NK-92 (cell line): Measurements from ENCODE around the gene PIK3R6.
"Not testable (repeated sequence)": the region's sequence is repeated elsewhere in the genome, so short reads cannot be mapped to it uniquely, and the experiment has no call there.

ENCODE experiments used
- DNase-seq: peaks from one replicate; lab custom pipeline; 2025; ENCODE audit not compliant: unreplicated experiment; lab: John Stamatoyannopoulos, UW

Gene PIK3R6

DNA sequence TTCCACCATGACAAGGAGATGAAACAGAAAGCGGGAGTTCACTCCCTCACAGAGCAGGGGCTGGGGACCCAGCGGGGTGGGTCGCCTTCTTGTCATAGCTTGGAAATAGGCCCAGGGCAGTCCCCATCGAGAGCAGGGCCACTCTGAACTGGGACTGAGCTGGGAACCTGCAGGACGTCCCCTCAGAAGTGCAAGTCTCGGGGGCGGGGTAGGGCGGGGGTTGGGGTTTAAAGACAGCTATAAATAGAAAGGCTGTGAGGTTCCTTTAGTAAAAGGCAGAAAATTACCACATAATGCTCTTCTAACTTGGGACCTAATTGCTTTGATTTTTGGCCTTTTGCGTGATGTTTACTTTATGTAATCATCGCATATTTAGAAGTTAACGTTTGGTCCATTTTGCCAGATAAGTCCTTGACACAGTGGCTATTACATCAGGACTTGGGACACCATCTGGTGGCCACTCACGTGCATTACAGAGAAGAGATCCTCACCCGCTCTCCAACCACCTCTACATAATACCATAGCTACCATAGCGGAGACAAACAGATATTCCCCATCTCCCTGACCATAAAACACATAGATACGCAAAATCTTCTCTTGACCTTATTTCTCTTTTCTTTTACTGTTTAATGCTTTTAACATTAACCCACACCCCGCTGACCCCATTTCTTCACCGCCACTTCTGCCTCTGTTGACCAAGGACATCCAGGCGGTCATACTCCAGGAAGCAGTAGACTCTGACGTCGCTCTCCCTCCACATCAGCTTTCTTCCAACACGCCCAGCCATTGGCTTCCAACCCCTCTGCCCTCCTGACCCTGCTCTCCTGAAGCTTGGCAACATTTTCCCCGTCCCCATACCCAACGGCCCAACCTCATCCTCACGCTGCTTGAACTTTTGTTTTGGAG lies 27.5 kb upstream of the PIK3R6 start:
- DNase-seq, result no peak

DNA sequence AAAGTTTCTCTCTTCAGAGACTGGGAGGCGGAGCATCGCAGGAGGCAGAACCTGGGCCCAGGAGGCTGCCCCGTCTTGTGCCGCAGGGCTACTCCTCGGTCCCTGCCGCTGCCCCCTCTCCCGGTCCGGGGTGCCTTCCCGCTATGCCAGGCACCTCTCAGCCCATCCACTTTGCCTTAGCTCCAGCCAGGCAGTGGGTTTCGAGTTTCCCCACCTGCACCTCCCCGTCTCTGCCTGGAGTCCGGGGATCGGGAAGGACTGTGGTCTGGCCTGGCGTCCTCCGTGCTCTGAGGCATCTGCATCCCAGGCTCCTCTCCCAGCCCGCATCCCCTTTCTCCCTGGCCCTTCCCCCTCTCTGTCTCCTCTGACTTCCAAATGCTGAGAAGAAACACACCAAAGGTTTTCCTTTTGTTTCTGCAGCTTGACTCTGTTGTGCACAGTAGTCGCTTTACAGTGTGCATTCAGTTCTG lies 26.8 kb upstream of the PIK3R6 start:
- DNase-seq, result no peak

DNA sequence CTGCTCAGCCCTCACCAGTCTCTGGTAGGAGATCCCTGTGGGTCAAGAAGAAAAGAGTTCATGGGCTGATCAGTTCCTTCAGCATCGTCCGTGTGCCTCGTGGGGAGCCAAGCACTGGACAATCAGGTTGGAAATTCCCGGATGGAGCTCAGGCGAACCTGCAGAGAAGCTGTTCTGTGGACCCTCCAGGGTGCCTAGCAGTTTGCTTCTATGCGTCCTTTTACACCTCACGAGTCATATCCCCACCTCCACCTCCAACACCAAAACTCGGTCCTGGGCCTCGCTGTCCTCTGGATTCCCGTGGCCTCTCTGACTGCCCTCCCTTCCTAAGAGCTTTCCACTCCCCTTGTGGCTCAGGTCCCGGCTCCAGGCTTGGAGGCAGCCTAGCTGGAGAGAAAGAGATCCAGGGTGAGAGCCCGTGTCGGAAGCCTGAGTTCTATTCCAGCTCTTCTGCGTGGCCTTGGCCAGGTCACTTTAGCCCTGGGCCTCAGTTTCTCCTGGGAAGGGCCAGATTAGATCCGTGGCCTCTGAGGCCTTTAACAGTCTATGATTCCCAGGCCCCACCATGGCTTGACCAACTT lies 26.2 kb upstream of the PIK3R6 start:
- DNase-seq, result no peak

DNA sequence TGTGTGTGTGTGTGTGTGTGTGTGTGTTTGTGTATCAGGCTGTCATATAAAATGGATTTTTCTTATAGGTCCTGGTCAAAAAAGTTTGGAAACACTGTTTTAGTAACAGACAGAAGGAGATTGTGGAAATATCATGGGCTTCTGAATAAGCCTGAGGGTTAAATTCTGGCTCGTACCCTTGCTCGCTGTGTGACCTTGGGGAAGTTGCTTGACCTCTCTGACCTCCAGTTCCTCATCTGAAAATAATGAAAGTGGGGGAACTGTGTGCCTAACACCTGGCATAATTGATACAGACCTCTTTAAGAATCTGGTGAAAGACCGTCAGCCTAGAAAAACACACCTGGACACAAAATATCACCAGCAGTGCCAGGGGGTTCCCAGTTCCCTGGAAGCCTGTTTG lies 25.6 kb upstream of the PIK3R6 start:
- no peak for DNase-seq

GRCh38 chr17:8892338-8892690 lies 24.8 kb upstream of the PIK3R6 start:
- no peak for DNase-seq

DNA sequence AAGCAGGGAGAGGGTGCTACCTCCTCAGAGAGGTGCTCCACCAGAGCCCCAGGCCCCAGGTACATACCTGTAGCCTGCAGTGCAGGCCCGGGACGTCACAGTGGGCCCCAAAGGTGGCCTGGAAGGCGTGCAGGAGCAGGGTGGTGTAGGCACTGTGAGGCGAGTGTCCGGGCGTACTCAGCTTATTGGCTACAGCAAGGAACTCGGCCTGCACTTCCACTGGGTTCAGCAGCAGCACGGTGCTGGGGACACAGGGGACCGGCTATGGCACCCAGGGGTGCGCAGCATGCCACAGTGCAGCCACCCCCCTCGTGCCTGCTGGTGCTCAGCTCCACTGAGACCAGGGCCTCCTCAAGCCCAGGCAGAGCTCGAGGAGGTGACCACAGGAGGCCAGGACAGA lies 23.2 kb upstream of the PIK3R6 start:
- DNase-seq, result no peak

GRCh38 chr17:8889458-8890210 lies 22.2 kb upstream of the PIK3R6 start:
- DNase-seq, result no peak

DNA sequence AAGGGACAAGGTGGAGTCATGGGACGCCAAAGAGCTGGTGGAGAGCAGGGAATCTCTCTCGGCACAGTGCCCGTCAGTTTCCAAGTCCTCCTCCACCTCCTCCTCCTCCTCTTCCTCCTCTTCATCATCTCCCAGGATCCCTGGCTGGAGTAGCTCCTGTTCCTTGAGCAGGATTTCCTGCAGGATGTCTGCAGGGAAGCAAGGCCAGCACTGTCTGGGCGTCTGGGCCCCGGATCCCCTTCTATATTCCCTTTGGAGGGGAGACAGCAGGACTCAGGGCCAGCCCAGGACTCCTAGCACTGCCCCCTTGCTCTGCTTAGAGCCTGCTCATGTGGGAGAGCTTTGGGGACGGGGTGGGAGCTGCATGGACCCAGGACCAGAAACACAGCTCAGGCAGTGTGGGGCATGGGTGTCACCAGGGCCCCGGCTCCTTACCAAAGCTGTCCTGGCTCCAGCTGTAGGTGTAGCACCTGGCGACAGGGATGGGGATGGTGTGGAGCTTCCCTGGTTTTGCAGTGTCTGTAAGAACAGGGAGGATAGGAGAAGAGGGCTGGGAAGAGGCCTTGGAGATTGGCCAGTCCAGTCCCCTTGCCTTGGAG lies 21.3 kb upstream of the PIK3R6 start:
- DNase-seq, result no peak

DNA sequence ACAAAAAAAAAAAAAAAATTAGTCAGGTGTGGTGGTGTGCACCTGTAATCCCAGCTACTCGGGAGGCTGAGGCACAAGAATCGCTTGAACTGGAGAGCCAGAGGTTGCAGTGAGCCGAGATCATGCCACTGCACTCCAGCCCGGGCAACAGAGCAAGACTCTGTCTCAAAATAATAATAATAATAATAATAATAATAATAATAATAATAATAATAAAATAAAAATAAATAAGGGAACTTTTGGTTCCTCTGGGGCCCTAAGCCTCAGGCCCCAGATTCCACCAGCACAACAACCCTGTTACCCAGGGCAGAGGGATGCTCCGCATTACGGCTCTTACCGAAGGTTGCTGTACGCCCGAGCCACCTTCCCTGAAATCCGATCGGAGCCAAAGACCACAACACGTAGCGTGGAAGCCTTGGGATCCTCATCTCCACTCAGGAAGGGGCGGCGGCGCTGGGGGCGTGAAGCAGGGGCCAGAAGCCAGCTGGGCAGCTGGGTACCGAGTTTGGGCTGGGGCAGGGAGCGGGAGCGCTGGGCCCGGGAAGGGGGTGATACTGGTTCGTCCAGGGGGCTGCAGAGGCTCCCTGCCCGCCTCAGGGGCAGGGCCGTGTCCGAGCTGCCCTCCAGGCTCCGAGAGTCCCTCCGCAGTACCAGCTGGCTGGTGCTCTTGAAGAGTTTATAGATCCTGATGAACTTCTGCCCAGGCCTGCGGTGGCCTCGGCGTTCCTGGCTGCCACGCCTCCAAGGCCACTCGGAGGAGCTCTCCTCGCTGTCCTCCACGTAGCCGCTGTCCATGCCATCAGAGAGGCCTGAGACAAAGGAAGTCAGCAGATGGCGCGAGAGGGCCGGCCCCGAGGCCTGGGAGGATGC lies 20.6 kb upstream of the PIK3R6 start:
- no peak for DNase-seq

DNA sequence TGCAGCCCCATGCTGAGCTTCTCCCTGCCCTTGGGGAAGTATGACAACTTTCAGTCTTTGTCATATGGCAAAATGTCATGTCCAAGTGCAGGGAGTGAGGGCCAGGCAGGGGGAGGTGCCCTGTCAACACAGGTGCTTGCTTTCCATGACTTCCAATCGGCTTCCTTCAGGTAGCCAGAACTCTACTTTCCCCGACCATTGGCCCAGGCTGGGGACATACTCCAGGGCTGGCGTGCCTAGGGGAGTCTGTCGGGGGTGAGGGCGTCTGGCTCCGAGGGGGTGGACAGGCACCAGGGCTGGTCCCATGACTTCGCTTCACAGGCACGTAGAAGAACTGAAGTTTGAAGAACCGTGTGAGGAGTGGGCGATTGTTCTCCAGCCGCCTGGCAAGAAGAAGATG lies 19.8 kb upstream of the PIK3R6 start:
- no peak for DNase-seq

GRCh38 chr17:8885967-8886684 lies 18.7 kb upstream of the PIK3R6 start:
- no peak for DNase-seq

GRCh38 chr17:8885163-8885966 lies 17.9 kb upstream of the PIK3R6 start:
- DNase-seq, result not testable (repeated sequence)

DNA sequence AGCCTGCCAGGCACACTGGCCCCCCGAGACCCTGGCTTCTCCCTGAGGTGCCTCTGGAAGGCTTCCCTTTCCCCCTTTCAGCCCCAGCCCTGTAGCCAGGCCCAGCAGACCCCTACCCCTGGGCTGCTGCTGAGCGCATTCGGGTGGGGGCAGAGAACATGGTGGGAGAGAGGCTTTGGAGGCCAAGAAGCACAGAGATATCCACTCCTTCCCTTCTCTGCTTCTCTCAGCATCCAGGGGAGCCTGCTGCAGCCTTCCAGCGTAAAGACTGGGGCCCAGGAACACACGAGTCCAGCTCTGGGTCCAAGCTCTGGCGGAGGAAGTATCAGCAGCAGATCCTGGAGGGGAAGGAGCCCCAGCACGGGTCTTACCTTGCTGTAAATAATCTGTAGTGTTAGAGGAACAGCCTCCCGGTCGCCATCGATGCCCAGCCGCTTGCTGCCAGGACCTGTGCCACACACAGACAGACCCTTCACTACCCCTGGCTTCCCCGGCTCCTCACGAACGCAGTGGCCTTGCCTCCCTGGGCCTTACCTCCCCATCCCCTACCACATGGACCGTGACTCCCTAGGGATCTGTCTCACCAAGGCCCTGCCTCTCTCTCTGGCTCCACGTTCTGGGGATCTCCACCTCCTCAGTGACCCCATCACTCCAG lies 17.0 kb upstream of the PIK3R6 start:
- DNase-seq, result no peak

GRCh38 chr17:8883353-8883752 lies 15.9 kb upstream of the PIK3R6 start:
- no peak for DNase-seq

DNA sequence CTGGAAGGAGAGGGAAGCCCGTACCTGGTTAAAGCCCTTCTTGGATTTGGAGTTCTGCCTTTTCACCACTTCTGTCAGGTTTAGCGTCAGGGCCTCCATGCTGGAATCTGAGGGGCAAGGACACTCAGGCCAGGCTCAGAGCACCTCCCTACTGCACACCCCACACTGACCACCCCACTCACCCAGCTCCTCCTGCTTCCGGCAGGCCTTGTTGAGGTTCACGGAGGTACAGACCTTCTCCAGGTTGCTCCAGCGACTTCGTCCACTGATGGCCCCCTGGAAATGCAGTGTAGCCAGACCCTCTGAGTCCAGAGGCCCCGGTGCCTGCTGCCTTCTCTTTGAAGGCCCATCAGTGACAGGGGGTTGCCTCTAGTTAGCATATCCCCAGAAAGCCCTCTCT lies 14.1 kb upstream of the PIK3R6 start:
- no peak for DNase-seq

- DNase-seq, result no peak
These were observed 13.0 kb upstream of the PIK3R6 start for GRCh38 chr17:8880466-8880865.

DNA sequence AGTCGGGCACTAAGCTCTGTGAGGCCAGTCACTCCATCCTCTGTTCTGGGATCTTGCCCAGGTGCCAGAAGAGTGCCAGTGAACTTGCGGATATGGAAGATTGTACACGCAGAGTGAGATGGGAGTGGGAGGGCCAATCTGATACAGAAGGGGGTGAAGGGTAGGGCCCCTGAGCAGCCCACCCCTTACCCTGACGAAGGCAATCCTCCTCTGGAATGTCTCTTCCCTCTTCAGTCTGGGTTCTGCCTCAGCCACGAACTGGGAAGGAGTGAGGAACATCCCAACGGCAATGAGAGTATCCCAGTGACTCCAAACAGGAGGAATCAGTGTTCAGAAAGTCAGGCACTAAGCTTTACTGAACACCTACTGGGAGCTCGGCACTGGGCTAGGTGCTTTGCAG lies 11.9 kb upstream of the PIK3R6 start:
- DNase-seq, result no peak

DNA sequence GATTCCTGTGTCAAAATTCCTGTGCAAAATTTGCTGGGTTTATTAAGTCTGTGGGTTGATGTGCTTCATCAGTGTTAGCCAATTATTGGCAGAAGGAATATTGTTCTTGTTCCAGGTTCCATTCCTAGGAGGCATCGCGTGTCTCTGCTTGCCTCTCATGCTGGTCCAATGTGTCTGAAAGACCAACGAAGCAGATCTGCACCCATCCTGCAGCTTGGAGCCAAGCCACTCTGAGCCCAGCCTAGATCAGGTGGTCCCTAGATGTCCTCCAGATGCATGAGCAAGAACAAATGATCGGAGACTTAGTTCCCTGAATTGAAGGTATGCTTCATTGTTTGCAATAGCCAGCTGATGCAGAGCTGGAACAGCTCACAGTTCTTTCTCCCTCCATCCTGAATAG lies 10.5 kb upstream of the PIK3R6 start:
- no peak for DNase-seq

GRCh38 chr17:8875957-8876356 lies 8.5 kb upstream of the PIK3R6 start:
- DNase-seq, result no peak
